ENCODE data around the gene CCDC182.

The CCDC182 gene

DNA sequence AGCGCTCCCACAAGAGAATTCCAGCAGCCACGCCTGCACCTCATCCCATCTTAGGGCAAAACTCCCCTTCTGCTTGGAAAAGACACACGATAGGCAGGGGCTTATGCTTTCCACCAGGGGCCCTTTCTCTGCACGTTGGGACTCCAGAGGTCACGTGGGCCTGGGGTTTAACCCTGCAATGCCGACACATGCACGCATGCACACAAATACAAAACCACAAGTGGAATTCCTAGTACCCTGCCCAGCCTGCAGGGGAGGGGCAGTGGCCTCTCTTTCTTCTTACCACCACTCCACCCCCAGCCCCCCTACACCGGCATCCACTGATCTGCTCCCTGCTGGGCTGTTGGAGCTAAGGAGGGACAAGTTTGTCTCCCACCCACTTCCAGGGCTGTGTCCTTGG lies 16.8 kb upstream of the CCDC182 start:
- no peaks in the 10 kb centered on the region for H3K9me3 ChIP-seq (ENCODE audit: control extremely low read depth in 1 of 5, control insufficient read depth in 4 of 5, insufficient read depth in 2 of 5, low read depth in 1 of 5, low read length in 4 of 5)
- H3K36me3 ChIP-seq (ENCODE audit: control insufficient read depth in 4 of 4, insufficient read depth in 4 of 4, low read length in 3 of 4) = no peaks in the 10 kb centered on the region
- H3K27ac ChIP-seq (ENCODE audit: insufficient read depth in 1 of 2, low read depth in 1 of 2, low read length in 2 of 2, poor library complexity in 1 of 2, severe bottlenecking in 2 of 2) = no peak overlapping the region
- no peaks in the 10 kb centered on the region for H3K27me3 ChIP-seq (replicated peaks in 2 of 5; ENCODE audit: control insufficient read depth in 4 of 5, insufficient read depth in 5 of 5, low read length in 4 of 5)
- 90% methylated on average over 5 of the region's 8 CpGs for WGBS (ENCODE audit: insufficient coverage)
- H3K4me3 ChIP-seq (ENCODE audit: control insufficient read depth in 1 of 7, extremely low read depth in 1 of 7, insufficient read depth in 4 of 7, low read depth in 2 of 7, low read length in 6 of 7) = no peak overlapping the region
- ChIA-PET POLR2A (no interaction called here), CTCF (interaction anchor here (0.8 to 1.6 kb wide), 4 partner anchors 11 to 21 kb away, joined by 3 to 5 read pairs (median 3); no protein-coding TSS in a partner anchor)
- DNase-seq = no peak
- peaks cover 0 to 9% (median 6%) of the 10 kb centered on the region in 4 experiments for H3K4me1 ChIP-seq (ENCODE audit: control extremely low read depth in 1 of 4, control insufficient read depth in 4 of 4, insufficient read depth in 4 of 4, low read length in 3 of 4)

DNA sequence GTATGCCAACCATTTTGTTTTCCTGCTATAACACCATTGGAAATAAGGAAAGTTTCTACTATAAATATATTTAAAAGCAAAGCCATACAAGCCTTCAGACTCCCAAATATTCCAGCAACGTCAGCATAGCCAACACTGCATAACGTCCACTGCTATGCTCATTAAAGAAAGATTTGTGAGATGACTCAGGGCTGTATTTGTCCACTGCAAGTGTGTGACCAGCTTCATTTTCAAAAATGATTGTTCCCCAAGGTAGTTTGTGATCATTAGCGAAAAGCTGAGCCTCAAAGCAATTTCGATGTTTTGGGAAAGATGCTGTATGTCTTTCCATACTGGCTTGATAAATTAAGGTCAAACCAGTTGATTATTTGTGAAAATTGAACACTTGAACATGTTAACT lies 14.9 kb upstream of the CCDC182 start:
- WGBS (ENCODE audit: insufficient coverage) = 98% methylated on average over 4 of the region's 4 CpGs
- H3K4me3 ChIP-seq (ENCODE audit: control insufficient read depth in 1 of 7, extremely low read depth in 1 of 7, insufficient read depth in 4 of 7, low read depth in 2 of 7, low read length in 6 of 7) = no peak overlapping the region
- no peaks in the 10 kb centered on the region for H3K9me3 ChIP-seq (ENCODE audit: control extremely low read depth in 1 of 5, control insufficient read depth in 4 of 5, insufficient read depth in 2 of 5, low read depth in 1 of 5, low read length in 4 of 5)
- peaks cover 0 to 9% (median 0%) of the 10 kb centered on the region in 4 experiments for H3K4me1 ChIP-seq (ENCODE audit: control extremely low read depth in 1 of 4, control insufficient read depth in 4 of 4, insufficient read depth in 4 of 4, low read length in 3 of 4)
- ChIA-PET CTCF (interaction anchor here (1.4 kb wide), 1 partner anchor 10 kb away, joined by 3 read pairs; no protein-coding TSS in a partner anchor), POLR2A (no interaction called here)
- H3K36me3 ChIP-seq (ENCODE audit: control insufficient read depth in 4 of 4, insufficient read depth in 4 of 4, low read length in 3 of 4) = no peaks in the 10 kb centered on the region
- no peaks in the 10 kb centered on the region for H3K27me3 ChIP-seq (replicated peaks in 2 of 5; ENCODE audit: control insufficient read depth in 4 of 5, insufficient read depth in 5 of 5, low read length in 4 of 5)
- no peak for DNase-seq
- H3K27ac ChIP-seq (ENCODE audit: insufficient read depth in 1 of 2, low read depth in 1 of 2, low read length in 2 of 2, poor library complexity in 1 of 2, severe bottlenecking in 2 of 2) = no peak overlapping the region

DNA sequence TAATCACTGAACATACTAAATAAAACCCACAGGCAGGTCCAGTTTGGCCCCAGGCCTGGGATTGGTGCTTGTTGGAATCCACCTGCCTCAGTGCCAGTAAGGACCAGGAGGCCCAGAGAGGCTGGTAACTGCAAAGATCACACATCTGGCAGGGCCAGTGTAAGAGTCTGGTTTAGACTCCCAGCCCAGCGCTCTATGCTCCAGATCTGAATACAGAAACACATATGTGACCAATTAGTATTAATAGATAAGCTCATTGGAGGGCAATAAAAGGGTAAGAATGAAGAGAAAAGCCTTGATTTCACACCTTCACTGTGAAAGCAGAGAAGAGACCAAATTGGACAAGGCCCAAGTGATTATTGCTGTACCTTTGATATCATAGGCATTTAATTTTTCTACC lies 13.6 kb upstream of the CCDC182 start:
- no CpG with 5 or more reads among the region's 1 CpG for WGBS (ENCODE audit: insufficient coverage)
- H3K4me1 ChIP-seq (ENCODE audit: control extremely low read depth in 1 of 4, control insufficient read depth in 4 of 4, insufficient read depth in 4 of 4, low read length in 3 of 4) = peaks cover 0 to 9% (median 0%) of the 10 kb centered on the region in 4 experiments
- ChIA-PET CTCF (interaction anchor here (0.9 to 1.4 kb wide), 4 partner anchors 8 to 637 kb away, joined by 3 read pairs; no protein-coding TSS in a partner anchor), POLR2A (no interaction called here)
- no peaks in the 10 kb centered on the region for H3K27me3 ChIP-seq (replicated peaks in 2 of 5; ENCODE audit: control insufficient read depth in 4 of 5, insufficient read depth in 5 of 5, low read length in 4 of 5)
- DNase-seq = no peak
- H3K27ac ChIP-seq (ENCODE audit: insufficient read depth in 1 of 2, low read depth in 1 of 2, low read length in 2 of 2, poor library complexity in 1 of 2, severe bottlenecking in 2 of 2) = no peak overlapping the region
- no peaks in the 10 kb centered on the region for H3K9me3 ChIP-seq (ENCODE audit: control extremely low read depth in 1 of 5, control insufficient read depth in 4 of 5, insufficient read depth in 2 of 5, low read depth in 1 of 5, low read length in 4 of 5)
- no peak overlapping the region for H3K4me3 ChIP-seq (ENCODE audit: control insufficient read depth in 1 of 7, extremely low read depth in 1 of 7, insufficient read depth in 4 of 7, low read depth in 2 of 7, low read length in 6 of 7)
- H3K36me3 ChIP-seq (ENCODE audit: control insufficient read depth in 4 of 4, insufficient read depth in 4 of 4, low read length in 3 of 4) = no peaks in the 10 kb centered on the region

DNA sequence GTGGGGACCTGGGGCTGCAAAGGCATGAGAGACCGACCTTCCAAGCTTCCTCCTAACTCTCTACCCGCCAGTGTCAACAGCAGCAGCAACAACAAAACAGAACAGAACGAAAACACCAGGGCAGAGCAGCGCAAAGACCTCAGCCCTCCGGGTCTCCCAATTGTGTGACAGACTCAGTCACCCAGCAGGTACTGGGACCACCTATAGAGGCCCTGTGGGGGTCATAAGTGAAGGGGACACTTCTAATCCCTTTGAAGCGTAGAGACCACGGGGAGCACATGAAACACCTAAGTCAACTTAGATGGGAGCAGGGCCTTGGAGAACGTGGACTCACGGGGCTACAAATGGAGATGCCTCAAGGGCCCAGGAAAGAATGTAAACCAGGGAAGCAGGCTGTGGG lies 12.6 kb upstream of the CCDC182 start:
- H3K4me1 ChIP-seq (ENCODE audit: control extremely low read depth in 1 of 4, control insufficient read depth in 4 of 4, insufficient read depth in 4 of 4, low read length in 3 of 4) = peaks cover 0 to 9% (median 0%) of the 10 kb centered on the region in 4 experiments
- no peak for DNase-seq
- ChIA-PET POLR2A (no interaction called here), CTCF (interaction anchor here (1.3 kb wide), 1 partner anchor 636 kb away, joined by 3 read pairs; no protein-coding TSS in a partner anchor)
- H3K27ac ChIP-seq (ENCODE audit: insufficient read depth in 1 of 2, low read depth in 1 of 2, low read length in 2 of 2, poor library complexity in 1 of 2, severe bottlenecking in 2 of 2) = no peak overlapping the region
- WGBS (ENCODE audit: insufficient coverage) = 99% methylated on average over 5 of the region's 9 CpGs
- H3K27me3 ChIP-seq (replicated peaks in 2 of 5; ENCODE audit: control insufficient read depth in 4 of 5, insufficient read depth in 5 of 5, low read length in 4 of 5) = no peaks in the 10 kb centered on the region
- H3K9me3 ChIP-seq (ENCODE audit: control extremely low read depth in 1 of 5, control insufficient read depth in 4 of 5, insufficient read depth in 2 of 5, low read depth in 1 of 5, low read length in 4 of 5) = peaks cover 0 to 3% (median 0%) of the 10 kb centered on the region in 5 experiments
- H3K36me3 ChIP-seq (ENCODE audit: control insufficient read depth in 4 of 4, insufficient read depth in 4 of 4, low read length in 3 of 4) = no peaks in the 10 kb centered on the region
- no peak overlapping the region for H3K4me3 ChIP-seq (ENCODE audit: control insufficient read depth in 1 of 7, extremely low read depth in 1 of 7, insufficient read depth in 4 of 7, low read depth in 2 of 7, low read length in 6 of 7)

DNA sequence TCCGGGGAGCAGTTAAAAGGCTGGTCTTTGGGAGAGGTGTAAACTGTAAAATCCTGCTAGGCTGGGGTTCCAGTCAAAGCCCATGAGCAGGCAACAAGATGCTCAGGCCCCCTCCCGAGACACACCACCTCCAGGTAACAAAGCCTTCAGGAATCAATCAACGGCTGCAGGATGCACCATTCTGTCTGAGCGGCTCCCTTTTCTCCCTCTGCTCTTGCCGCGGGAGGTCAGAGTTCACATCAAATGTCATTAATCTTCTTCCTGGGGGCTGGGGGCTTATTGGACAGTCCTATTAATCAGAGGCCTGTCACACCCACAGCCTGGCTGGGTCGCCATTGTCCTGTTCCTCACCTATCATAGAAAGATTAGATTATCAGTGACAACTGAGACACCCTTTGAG lies 11.9 kb upstream of the CCDC182 start:
- Histone ChIP-seq H3K4me1 (ENCODE audit: control extremely low read depth in 1 of 4, control insufficient read depth in 4 of 4, insufficient read depth in 4 of 4, low read length in 3 of 4) (peaks cover 0 to 12% (median under 1%) of the 10 kb centered on the region in 4 experiments), H3K36me3 (ENCODE audit: control insufficient read depth in 4 of 4, insufficient read depth in 4 of 4, low read length in 3 of 4) (no peaks in the 10 kb centered on the region), H3K9me3 (ENCODE audit: control extremely low read depth in 1 of 5, control insufficient read depth in 4 of 5, insufficient read depth in 2 of 5, low read depth in 1 of 5, low read length in 4 of 5) (peaks cover 0 to 3% (median 0%) of the 10 kb centered on the region in 5 experiments), H3K27ac (ENCODE audit: insufficient read depth in 1 of 2, low read depth in 1 of 2, low read length in 2 of 2, poor library complexity in 1 of 2, severe bottlenecking in 2 of 2) (no peak overlapping the region), H3K27me3 (replicated peaks in 2 of 5; ENCODE audit: control insufficient read depth in 4 of 5, insufficient read depth in 5 of 5, low read length in 4 of 5) (no peaks in the 10 kb centered on the region), H3K4me3 (ENCODE audit: control insufficient read depth in 1 of 7, extremely low read depth in 1 of 7, insufficient read depth in 4 of 7, low read depth in 2 of 7, low read length in 6 of 7) (no peak overlapping the region)
- DNase-seq = no peak
- ChIA-PET CTCF (interaction anchor here (0.6 kb wide), 1 partner anchor 17 kb away, joined by 4 read pairs; no protein-coding TSS in a partner anchor), POLR2A (no interaction called here)
- WGBS (ENCODE audit: insufficient coverage) = 75% methylated on average over 4 of the region's 7 CpGs

DNA sequence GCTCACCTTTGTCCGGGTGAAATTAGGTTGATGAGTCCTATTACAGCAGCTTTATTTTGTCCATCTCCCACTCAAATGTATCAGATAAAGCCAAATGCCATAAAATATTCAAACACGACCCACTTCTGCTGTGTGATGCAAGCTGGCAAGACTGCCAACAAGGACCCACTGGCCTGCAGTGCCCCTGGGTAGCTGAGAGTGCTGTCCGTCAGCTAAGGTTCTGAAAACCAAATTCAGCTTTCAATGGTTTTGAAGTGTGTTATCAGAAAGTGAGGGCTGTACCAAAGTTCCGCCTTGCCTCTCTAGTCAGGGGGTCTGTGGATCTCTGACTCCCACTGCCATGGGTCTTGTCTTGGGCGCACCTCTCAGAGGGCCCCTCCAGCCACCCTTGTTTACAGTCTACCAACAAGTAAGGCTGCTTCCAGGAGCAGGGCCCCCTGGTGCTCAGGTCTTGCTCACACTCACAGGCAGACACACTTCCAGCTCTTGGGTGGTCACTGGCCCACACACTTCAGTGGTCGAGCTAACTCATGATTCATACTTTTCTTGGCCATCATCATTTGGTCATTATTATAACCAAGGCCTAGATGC lies 10.5 kb upstream of the CCDC182 start:
- Histone ChIP-seq H3K36me3 (ENCODE audit: control insufficient read depth in 4 of 4, insufficient read depth in 4 of 4, low read length in 3 of 4) (no peaks in the 10 kb centered on the region), H3K4me1 (ENCODE audit: control extremely low read depth in 1 of 4, control insufficient read depth in 4 of 4, insufficient read depth in 4 of 4, low read length in 3 of 4) (peaks cover 2 to 20% (median 10%) of the 10 kb centered on the region in 4 experiments), H3K27me3 (replicated peaks in 2 of 5; ENCODE audit: control insufficient read depth in 4 of 5, insufficient read depth in 5 of 5, low read length in 4 of 5) (no peaks in the 10 kb centered on the region), H3K27ac (ENCODE audit: insufficient read depth in 1 of 2, low read depth in 1 of 2, low read length in 2 of 2, poor library complexity in 1 of 2, severe bottlenecking in 2 of 2) (no peak overlapping the region), H3K4me3 (ENCODE audit: control insufficient read depth in 1 of 7, extremely low read depth in 1 of 7, insufficient read depth in 4 of 7, low read depth in 2 of 7, low read length in 6 of 7) (no peak overlapping the region), H3K9me3 (ENCODE audit: control extremely low read depth in 1 of 5, control insufficient read depth in 4 of 5, insufficient read depth in 2 of 5, low read depth in 1 of 5, low read length in 4 of 5) (peaks cover 0 to 3% (median 0%) of the 10 kb centered on the region in 5 experiments)
- DNase-seq = peak in 2 of 3 donors; percentile 31 to 43
- ChIA-PET POLR2A (no interaction called here), CTCF (interaction anchor here (1.3 to 1.4 kb wide), 2 partner anchors 9 to 27 kb away, joined by 3 read pairs; no protein-coding TSS in a partner anchor)
- 100% methylated on average over 4 of the region's 6 CpGs for WGBS (ENCODE audit: insufficient coverage)

Measured in common myeloid progenitor, CD34-positive (primary cell).